ENCODE results near the gene ZNF792. TPM values are rescaled to one million over a fixed set of nuclear protein-coding genes. Genes with fewer than 3 reads are reported as not detected.
A peak's percentile ranks its signal among the peaks of the same experiment; 100 is the strongest.

ZNF792 gene
- total RNA-seq, 3 donors from 2014 or later: 2.4 to 2.6 (median 2.6) TPM

- Mint-ChIP-seq H3K4me3 (no peak overlapping the region), H3K9me3 (no peaks in the 10 kb centered on the region), H3K27me3 (ENCODE audit: low read depth) (no peaks in the 10 kb centered on the region), H3K36me3 (ENCODE audit: insufficient read depth) (no peaks in the 10 kb centered on the region), H3K4me1 (ENCODE audit: low read depth) (peaks cover 23% of the 10 kb centered on the region)
- ATAC-seq (no peak), DNase-seq (no peak)
Measured at GRCh38 chr19:34991542-34992333, 27.7 kb upstream of the ZNF792 start.

- DNase-seq (no peak), ATAC-seq (peak; percentile 74 to 80)
- Mint-ChIP-seq H3K4me3 (peak overlapping the region; percentile 35), H3K9me3 (no peaks in the 10 kb centered on the region), H3K27me3 (ENCODE audit: low read depth) (no peaks in the 10 kb centered on the region), H3K36me3 (ENCODE audit: insufficient read depth) (no peaks in the 10 kb centered on the region), H3K4me1 (ENCODE audit: low read depth) (peaks cover 25% of the 10 kb centered on the region)
Measured at GRCh38 chr19:34990578-34991192, 26.7 kb upstream of the ZNF792 start.

GRCh38 chr19:34989298-34989697 is 25.3 kb upstream of the ZNF792 start:
- DNase-seq: no peak
- Mint-ChIP-seq H3K27me3 (ENCODE audit: low read depth) (no peaks in the 10 kb centered on the region), H3K4me1 (ENCODE audit: low read depth) (peaks cover 32% of the 10 kb centered on the region), H3K36me3 (ENCODE audit: insufficient read depth) (no peaks in the 10 kb centered on the region), H3K4me3 (no peak overlapping the region), H3K9me3 (no peaks in the 10 kb centered on the region)
- ATAC-seq: peak; percentile 16 to 17

GRCh38 chr19:34988119-34988518 is 24.1 kb upstream of the ZNF792 start:
- no peaks in the 10 kb centered on the region for H3K9me3 Mint-ChIP-seq
- H3K27me3 Mint-ChIP-seq (ENCODE audit: low read depth): no peaks in the 10 kb centered on the region
- H3K4me1 Mint-ChIP-seq (ENCODE audit: low read depth): peaks cover 32% of the 10 kb centered on the region
- no peak for DNase-seq
- ATAC-seq: no peak
- no peaks in the 10 kb centered on the region for H3K36me3 Mint-ChIP-seq (ENCODE audit: insufficient read depth)
- no peak overlapping the region for H3K4me3 Mint-ChIP-seq

GRCh38 chr19:34985249-34986022 is 21.4 kb upstream of the ZNF792 start:
- no peaks in the 10 kb centered on the region for H3K36me3 Mint-ChIP-seq (ENCODE audit: insufficient read depth)
- no peak for DNase-seq

GRCh38 chr19:34984287-34984686 is 20.3 kb upstream of the ZNF792 start:
- no peaks in the 10 kb centered on the region for H3K27me3 Mint-ChIP-seq (ENCODE audit: low read depth)
- no peaks in the 10 kb centered on the region for H3K36me3 Mint-ChIP-seq (ENCODE audit: insufficient read depth)
- no peaks in the 10 kb centered on the region for H3K9me3 Mint-ChIP-seq
- H3K4me3 Mint-ChIP-seq: no peak overlapping the region
- peaks cover 18% of the 10 kb centered on the region for H3K4me1 Mint-ChIP-seq (ENCODE audit: low read depth)
- DNase-seq (no peak), ATAC-seq (no peak)

More at GRCh38 chr19:34985249-34986022, 21.4 kb upstream of the ZNF792 start:
- H3K4me3 Mint-ChIP-seq: peak overlapping the region; percentile 5
- H3K27me3 Mint-ChIP-seq (ENCODE audit: low read depth): no peaks in the 10 kb centered on the region
- ATAC-seq: peak; percentile 67 to 70
- H3K9me3 Mint-ChIP-seq: no peaks in the 10 kb centered on the region
- peaks cover 24% of the 10 kb centered on the region for H3K4me1 Mint-ChIP-seq (ENCODE audit: low read depth)

- no peaks in the 10 kb centered on the region for H3K36me3 Mint-ChIP-seq (ENCODE audit: insufficient read depth)
- no peak overlapping the region for H3K4me3 Mint-ChIP-seq
- H3K9me3 Mint-ChIP-seq: no peaks in the 10 kb centered on the region
- H3K27me3 Mint-ChIP-seq (ENCODE audit: low read depth): no peaks in the 10 kb centered on the region
- DNase-seq (no peak), ATAC-seq (no peak)
- H3K4me1 Mint-ChIP-seq (ENCODE audit: low read depth): peaks cover 14% of the 10 kb centered on the region
Measured at GRCh38 chr19:34983786-34984185, 19.8 kb upstream of the ZNF792 start.

- Mint-ChIP-seq H3K27me3 (ENCODE audit: low read depth) (no peaks in the 10 kb centered on the region), H3K4me3 (no peak overlapping the region), H3K9me3 (no peaks in the 10 kb centered on the region), H3K36me3 (ENCODE audit: insufficient read depth) (no peaks in the 10 kb centered on the region), H3K4me1 (ENCODE audit: low read depth) (peaks cover 11% of the 10 kb centered on the region)
- DNase-seq (no peak), ATAC-seq (no peak)
Measured at GRCh38 chr19:34982275-34982674, 18.2 kb upstream of the ZNF792 start.

- Mint-ChIP-seq H3K36me3 (ENCODE audit: insufficient read depth) (no peaks in the 10 kb centered on the region), H3K4me1 (ENCODE audit: low read depth) (peaks cover 5% of the 10 kb centered on the region), H3K9me3 (no peaks in the 10 kb centered on the region), H3K27me3 (ENCODE audit: low read depth) (no peaks in the 10 kb centered on the region), H3K4me3 (no peak overlapping the region)
- ATAC-seq (no peak), DNase-seq (no peak)
Measured at GRCh38 chr19:34979819-34980640, 16.0 kb upstream of the ZNF792 start.

GRCh38 chr19:34976611-34977010 is 12.6 kb upstream of the ZNF792 start:
- no peaks in the 10 kb centered on the region for H3K27me3 Mint-ChIP-seq (ENCODE audit: low read depth)
- H3K36me3 Mint-ChIP-seq (ENCODE audit: insufficient read depth): no peaks in the 10 kb centered on the region
- no peaks in the 10 kb centered on the region for H3K9me3 Mint-ChIP-seq
- H3K4me1 Mint-ChIP-seq (ENCODE audit: low read depth): peaks cover 19% of the 10 kb centered on the region
- DNase-seq: no peak
- no peak overlapping the region for H3K4me3 Mint-ChIP-seq
- no peak for ATAC-seq

- no peaks in the 10 kb centered on the region for H3K36me3 Mint-ChIP-seq (ENCODE audit: insufficient read depth)
- H3K9me3 Mint-ChIP-seq: no peaks in the 10 kb centered on the region
- H3K27me3 Mint-ChIP-seq (ENCODE audit: low read depth): no peaks in the 10 kb centered on the region
- peaks cover 19% of the 10 kb centered on the region for H3K4me1 Mint-ChIP-seq (ENCODE audit: low read depth)
- DNase-seq (no peak), ATAC-seq (no peak)
- no peak overlapping the region for H3K4me3 Mint-ChIP-seq
Measured at GRCh38 chr19:34975056-34975455, 11.0 kb upstream of the ZNF792 start.

- H3K4me3 Mint-ChIP-seq: no peak overlapping the region
- H3K9me3 Mint-ChIP-seq: no peaks in the 10 kb centered on the region
- H3K4me1 Mint-ChIP-seq (ENCODE audit: low read depth): peaks cover 19% of the 10 kb centered on the region
- no peaks in the 10 kb centered on the region for H3K27me3 Mint-ChIP-seq (ENCODE audit: low read depth)
- no peak for ATAC-seq
- H3K36me3 Mint-ChIP-seq (ENCODE audit: insufficient read depth): no peaks in the 10 kb centered on the region
- no peak for DNase-seq
Measured at GRCh38 chr19:34974646-34975045, 10.6 kb upstream of the ZNF792 start.

GRCh38 chr19:34972163-34972705 is 8.2 kb upstream of the ZNF792 start:
- no peak for ATAC-seq
- no peak overlapping the region for H3K4me3 Mint-ChIP-seq

More at GRCh38 chr19:34972163-34972705, 8.2 kb upstream of the ZNF792 start:
- Mint-ChIP-seq H3K4me1 (ENCODE audit: low read depth) (peaks cover 19% of the 10 kb centered on the region), H3K27me3 (ENCODE audit: low read depth) (no peaks in the 10 kb centered on the region), H3K9me3 (no peaks in the 10 kb centered on the region), H3K36me3 (ENCODE audit: insufficient read depth) (no peaks in the 10 kb centered on the region)
- no peak for DNase-seq
